WERI-Rb-1 (cell line): ENCODE results near the gene IGF2R.

Experiments used
- DNase-seq: peaks from one replicate; pipeline ENCODE4 v3.0.0-alpha.2; 2020
- H3K27ac ChIP-seq: fragments of 250-450 bp; sonication (Bioruptor Pico); 2 replicates; pipeline ENCODE4 v1.5.1; 2020; ENCODE audit warnings: mild to moderate bottlenecking, moderate library complexity
- H3K27me3 ChIP-seq: fragments of 250-450 bp; sonication (Bioruptor Pico); 2 replicates; pipeline ENCODE4 v1.5.1; 2021; ENCODE audit warnings: mild to moderate bottlenecking, low read depth, moderate library complexity; ENCODE audit not compliant: insufficient read depth, severe bottlenecking
- H3K36me3 ChIP-seq: fragments of 250-450 bp; sonication (Bioruptor Pico); 2 replicates; pipeline ENCODE4 v1.5.1; 2020; ENCODE audit warnings: mild to moderate bottlenecking, moderate library complexity
- H3K4me3 ChIP-seq: 2 replicates; pipeline ENCODE4 v1.5.1; 2011; ENCODE audit warnings: low read depth, mild to moderate bottlenecking, control low read depth, low read length
- H3K9me3 ChIP-seq: fragments of 250-450 bp; sonication (Bioruptor Pico); 2 replicates; pipeline ENCODE4 v1.5.1; 2021; ENCODE audit warnings: mild to moderate bottlenecking, moderate library complexity; ENCODE audit not compliant: severe bottlenecking
- CTCF ChIP-seq: IDR thresholded peaks from 2 replicates; pipeline ENCODE4 v1.5.1; 2011; ENCODE audit warnings: low read depth, mild to moderate bottlenecking, control low read depth, inconsistent platforms, low read length

The IGF2R gene

DNA sequence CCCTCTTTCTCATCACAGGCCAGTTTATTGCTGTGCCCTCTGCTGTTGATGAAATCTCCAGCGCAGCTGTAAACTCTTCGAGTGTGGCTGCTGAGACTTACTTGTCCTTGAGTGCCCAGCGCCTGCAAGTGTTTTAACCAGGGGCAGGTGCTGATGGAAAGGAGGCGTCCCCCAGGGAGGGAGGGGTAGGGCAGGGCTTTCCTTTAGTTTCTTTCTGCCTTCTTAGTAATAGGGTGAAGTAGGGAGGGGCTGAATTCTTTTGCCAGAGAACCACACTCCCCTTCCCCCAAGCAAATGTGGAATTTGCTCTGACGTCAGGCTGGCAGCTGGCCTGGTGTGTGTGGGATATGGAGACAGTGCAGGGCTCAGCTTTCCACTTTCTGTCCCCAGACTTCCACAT is 61.2 kb downstream of the IGF2R start:
- H3K36me3 ChIP-seq = peaks cover 57% of the 10 kb centered on the region
- H3K27me3 ChIP-seq = no peaks in the 10 kb centered on the region
- no peak for DNase-seq
- H3K27ac ChIP-seq = no peak overlapping the region
- no peak for TF ChIP-seq CTCF
- no peaks in the 10 kb centered on the region for H3K9me3 ChIP-seq
- H3K4me3 ChIP-seq = no peak overlapping the region

- Histone ChIP-seq H3K27me3 (no peaks in the 10 kb centered on the region), H3K36me3 (peaks cover 55% of the 10 kb centered on the region), H3K4me3 (no peak overlapping the region), H3K27ac (no peak overlapping the region), H3K9me3 (no peaks in the 10 kb centered on the region)
- no peak for DNase-seq
- TF ChIP-seq CTCF = no peak
Measured at GRCh38 chr6:160031442-160031841, 62.6 kb downstream of the IGF2R start.

DNA sequence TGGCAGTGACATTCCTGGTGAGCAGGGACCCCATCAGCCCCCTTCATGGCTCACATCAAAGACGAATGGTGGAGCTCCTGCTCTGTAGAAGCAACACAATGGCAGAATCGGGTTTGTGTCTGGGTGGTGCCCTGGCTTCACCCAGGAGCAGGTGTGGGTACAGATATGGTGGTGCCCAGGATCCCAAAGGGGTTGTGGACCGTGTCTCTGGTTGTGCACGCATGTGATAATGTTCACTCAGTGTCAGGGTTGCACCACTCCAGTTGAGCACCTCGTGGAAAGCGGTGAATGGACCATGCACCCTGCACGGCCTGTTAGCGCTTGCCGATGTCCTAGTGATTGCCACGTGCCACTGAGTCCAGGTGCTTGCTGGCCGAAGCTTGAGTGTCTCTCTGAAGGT is 63.0 kb downstream of the IGF2R start:
- no peak overlapping the region for H3K27ac ChIP-seq
- no peaks in the 10 kb centered on the region for H3K27me3 ChIP-seq
- H3K4me3 ChIP-seq = no peak overlapping the region
- no peak for DNase-seq
- no peak for TF ChIP-seq CTCF
- H3K9me3 ChIP-seq = no peaks in the 10 kb centered on the region
- H3K36me3 ChIP-seq = peaks cover 51% of the 10 kb centered on the region

DNA sequence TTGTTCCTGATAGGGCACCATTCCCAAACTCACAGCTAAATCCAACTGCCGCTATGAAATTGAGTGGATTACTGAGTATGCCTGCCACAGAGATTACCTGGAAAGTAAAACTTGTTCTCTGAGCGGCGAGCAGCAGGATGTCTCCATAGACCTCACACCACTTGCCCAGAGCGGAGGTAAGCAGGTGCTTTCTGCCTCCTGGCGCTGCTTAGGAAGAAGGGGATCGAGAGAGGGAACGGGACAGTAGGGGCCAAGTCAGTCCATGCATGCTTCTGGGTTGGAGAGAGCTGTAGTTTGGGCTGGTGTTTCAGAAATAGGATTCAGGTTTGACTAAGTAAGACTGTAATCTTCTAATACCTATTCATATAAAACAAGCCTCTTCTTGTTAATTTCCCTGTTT is 63.7 kb downstream of the IGF2R start:
- Histone ChIP-seq H3K9me3 (no peaks in the 10 kb centered on the region), H3K36me3 (peaks cover 46% of the 10 kb centered on the region), H3K4me3 (no peak overlapping the region), H3K27me3 (no peaks in the 10 kb centered on the region), H3K27ac (no peak overlapping the region)
- TF ChIP-seq CTCF = no peak
- DNase-seq = no peak

- peaks cover 41% of the 10 kb centered on the region for H3K36me3 ChIP-seq
- no peak overlapping the region for H3K4me3 ChIP-seq
- no peaks in the 10 kb centered on the region for H3K27me3 ChIP-seq
- H3K9me3 ChIP-seq = no peaks in the 10 kb centered on the region
- TF ChIP-seq CTCF = no peak
- H3K27ac ChIP-seq = no peak overlapping the region
- DNase-seq = no peak
Measured at GRCh38 chr6:160034036-160034930, 65.4 kb downstream of the IGF2R start.

GRCh38 chr6:160035241-160035640 is 66.4 kb downstream of the IGF2R start:
- Histone ChIP-seq H3K27me3 (no peaks in the 10 kb centered on the region), H3K27ac (no peak overlapping the region), H3K9me3 (no peaks in the 10 kb centered on the region), H3K4me3 (no peak overlapping the region), H3K36me3 (peaks cover 41% of the 10 kb centered on the region)
- no peak for TF ChIP-seq CTCF
- no peak for DNase-seq
